C4-2B (cell line): Measurements from ENCODE around the gene LRRIQ3.

Experiments used
- ZFX ChIP-seq: fragments of 450-650 bp; IDR thresholded peaks from 2 replicates; pipeline ENCODE4 v1.6.1; 2017
- TF ChIP-seq, protein P1 (sequence below): fragments of 450-650 bp; conservative IDR thresholded peaks from 2 replicates; pipeline ENCODE4 v1.5.1; 2017; ENCODE audit warnings: mild to moderate bottlenecking

- TF ChIP-seq, protein P1, sequence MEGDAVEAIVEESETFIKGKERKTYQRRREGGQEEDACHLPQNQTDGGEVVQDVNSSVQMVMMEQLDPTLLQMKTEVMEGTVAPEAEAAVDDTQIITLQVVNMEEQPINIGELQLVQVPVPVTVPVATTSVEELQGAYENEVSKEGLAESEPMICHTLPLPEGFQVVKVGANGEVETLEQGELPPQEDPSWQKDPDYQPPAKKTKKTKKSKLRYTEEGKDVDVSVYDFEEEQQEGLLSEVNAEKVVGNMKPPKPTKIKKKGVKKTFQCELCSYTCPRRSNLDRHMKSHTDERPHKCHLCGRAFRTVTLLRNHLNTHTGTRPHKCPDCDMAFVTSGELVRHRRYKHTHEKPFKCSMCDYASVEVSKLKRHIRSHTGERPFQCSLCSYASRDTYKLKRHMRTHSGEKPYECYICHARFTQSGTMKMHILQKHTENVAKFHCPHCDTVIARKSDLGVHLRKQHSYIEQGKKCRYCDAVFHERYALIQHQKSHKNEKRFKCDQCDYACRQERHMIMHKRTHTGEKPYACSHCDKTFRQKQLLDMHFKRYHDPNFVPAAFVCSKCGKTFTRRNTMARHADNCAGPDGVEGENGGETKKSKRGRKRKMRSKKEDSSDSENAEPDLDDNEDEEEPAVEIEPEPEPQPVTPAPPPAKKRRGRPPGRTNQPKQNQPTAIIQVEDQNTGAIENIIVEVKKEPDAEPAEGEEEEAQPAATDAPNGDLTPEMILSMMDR = no peak
- no peak for TF ChIP-seq ZFX
These were observed 218.3 kb downstream of the LRRIQ3 start for GRCh38 chr1:73979684-73980083.
